OCI-M2 (cell line): ENCODE data around the gene ARID5B.

ENCODE experiments used
- DNase-seq: peaks from one replicate; lab custom pipeline; 2025; ENCODE audit not compliant: unreplicated experiment; lab: John Stamatoyannopoulos, UW

Gene ARID5B

DNA sequence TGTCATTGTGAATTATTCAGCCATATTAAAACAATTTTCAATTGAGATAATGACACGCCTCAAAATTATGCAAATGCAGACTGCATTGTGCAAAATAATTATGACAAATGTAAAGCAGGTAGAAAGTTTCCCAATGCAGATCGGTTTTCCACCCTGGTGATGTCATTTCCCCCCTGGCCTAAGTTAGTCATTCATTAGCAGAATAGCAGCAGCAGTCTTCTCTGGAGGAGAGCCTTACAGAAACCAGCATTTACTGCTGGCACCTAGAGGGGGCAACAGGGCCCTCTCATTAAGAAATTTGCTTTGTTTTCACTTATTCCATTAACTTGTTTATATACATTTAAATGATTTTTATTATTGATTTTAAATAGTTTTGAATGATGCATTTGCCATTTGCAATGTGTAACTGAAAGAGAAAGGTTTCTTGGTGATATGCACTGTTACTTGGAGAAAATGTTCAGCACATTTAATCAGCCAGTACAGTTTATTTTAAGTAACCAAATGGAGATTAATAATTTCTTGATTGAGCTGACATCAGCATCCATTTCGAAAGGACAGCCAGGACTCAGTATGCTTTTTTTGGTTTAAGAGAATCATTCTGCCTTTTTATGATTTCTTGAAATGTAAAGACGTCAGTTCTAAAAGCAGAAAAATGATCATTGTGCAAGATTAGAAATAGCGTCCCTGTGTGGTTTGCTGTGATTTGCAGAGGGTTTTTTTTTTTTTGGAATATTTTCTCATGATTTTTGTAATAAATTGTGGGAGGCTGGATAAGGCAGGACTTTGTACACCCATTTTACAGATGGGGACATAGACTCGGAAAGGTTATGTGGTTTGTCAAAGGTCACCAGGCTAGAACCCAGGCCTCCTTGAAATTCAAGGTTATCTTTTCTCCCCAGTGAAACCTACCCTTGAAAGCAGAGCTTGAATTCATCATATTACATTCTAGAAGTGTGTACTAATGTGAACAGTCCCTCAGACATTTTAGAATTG, 3.5 kb downstream of the ARID5B start:
- no peak for DNase-seq

DNA sequence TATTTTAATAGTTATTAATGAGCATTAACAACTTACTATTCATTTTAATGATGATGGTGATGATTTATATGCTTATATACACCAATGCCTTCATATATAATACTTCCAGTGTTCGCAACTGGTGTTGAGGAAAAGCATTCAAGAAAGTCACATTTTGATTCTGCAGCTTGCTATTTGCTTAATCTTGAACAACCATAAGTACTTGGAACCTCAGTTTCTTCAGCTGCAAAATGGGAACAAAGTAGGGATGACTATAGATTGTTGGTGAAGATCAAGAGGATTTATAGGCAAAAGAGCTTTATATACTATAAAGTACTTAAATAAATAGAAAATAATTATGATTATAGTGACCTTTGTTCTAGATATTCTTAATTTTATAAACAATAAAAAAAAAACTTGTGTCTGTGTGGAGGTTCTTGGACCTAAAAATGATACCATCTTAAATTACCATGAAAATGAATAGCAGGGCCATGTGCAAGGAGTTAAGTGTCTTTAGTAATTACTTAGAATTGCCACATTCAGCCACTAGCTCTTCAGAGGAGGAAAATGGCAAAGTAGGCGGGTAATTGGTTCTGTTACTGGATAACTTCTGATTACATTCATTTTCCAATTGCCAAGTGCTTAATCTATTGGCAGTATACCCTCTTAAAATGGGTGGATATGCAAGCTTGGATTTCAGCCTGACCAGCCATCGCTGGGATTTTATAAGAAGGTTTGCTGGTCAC, 4.5 kb downstream of the ARID5B start:
- DNase-seq = no peak

DNA sequence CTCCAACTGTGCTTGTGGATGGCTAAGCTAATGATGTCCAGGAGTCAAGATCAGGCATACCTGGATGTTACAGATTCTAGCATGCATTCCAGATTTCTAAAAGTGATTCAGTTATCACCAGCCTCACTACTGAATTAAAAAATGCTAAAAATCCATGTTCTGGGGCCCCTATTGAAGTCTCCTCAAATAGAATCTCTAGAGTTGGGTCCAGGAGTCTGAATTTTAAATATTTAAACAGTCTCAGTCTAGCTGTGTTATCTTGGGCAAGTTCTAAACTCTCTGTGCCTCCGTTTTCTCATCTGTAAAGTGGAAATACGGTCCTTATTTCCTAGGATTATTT, 5.0 kb downstream of the ARID5B start:
- no peak for DNase-seq

- DNase-seq = no peak
Measured at GRCh38 chr10:61907011-61907410, 5.5 kb downstream of the ARID5B start.

DNA sequence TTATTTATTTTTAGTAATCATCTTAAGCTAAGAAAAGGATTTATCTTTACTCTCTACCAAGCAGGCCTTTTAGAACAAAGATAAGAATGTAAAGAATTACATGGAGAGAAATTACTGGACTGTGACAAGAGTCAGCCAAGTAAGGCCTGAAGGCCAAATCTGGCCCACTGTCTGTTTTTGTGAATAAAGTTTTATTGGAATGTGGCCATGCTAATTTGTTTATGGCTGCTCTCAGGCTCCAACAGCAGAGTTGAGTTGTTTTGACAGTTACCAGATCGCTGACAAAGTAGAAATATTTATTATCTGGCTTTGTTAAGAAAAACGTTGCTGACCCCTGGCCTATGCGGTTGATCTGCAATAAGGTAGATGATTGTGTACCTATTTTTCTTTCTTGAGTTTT, 6.1 kb downstream of the ARID5B start:
- DNase-seq = no peak

GRCh38 chr10:61910226-61910805, 8.8 kb downstream of the ARID5B start:
- DNase-seq = no peak

DNA sequence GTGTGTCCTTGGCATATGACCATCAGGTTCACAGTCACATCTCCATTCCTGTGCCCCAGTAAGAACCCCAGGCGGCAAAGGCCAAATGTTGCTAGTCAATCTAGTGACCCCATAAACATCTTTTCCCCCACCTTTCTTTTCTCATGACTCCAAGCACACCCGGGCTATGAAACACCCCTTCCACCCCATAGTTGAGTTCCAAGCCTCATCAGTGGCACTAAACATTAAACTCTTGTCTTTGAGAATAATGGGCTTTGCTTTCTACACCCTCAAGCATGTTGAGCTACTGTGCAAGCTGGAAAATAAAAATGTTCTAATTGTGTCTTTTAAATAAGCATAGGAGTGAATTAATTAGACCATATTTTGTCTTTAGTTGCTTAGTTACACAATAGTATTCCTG, 9.4 kb downstream of the ARID5B start:
- DNase-seq = no peak

GRCh38 chr10:61911425-61911824, 9.9 kb downstream of the ARID5B start:
- DNase-seq = no peak

DNA sequence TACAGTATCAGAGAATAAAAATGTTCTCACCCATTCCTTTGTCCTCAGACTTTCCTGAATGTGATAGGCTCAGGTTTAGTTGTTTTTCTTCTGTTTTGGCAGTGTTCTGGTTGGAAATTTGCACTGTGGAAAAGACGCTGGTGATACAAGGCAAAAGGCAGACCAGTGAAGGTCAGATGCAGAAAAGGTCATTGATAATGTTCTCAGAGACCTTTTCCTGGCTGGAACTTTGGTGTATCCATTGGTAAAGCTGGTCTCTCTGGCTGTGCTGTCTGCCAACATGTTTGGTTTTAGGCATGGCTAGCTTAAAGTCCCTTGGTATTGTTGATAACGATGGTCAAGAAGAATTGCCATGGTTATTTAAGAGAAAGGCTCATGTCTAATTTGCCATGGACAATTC, 11.5 kb downstream of the ARID5B start:
- DNase-seq = no peak

DNA sequence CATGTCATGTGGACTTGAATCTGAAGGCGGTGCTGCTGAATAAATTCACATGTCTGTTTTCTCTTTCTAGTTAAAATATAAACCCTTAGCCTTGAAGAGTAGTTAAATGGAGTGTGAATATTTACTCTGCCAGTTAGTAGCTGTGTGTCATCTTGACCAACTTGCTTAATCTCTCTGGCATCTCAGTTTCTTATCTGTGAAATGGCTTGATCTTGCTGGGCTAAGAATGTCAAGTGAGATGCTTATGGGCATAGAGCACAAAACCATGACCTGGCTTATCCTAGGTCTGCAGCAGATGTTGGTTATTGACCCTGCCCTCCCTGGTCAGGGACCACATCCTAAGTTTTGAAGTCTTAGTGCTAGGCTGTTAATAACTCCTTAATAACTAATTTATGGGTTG, 16.6 kb downstream of the ARID5B start:
- no peak for DNase-seq

DNA sequence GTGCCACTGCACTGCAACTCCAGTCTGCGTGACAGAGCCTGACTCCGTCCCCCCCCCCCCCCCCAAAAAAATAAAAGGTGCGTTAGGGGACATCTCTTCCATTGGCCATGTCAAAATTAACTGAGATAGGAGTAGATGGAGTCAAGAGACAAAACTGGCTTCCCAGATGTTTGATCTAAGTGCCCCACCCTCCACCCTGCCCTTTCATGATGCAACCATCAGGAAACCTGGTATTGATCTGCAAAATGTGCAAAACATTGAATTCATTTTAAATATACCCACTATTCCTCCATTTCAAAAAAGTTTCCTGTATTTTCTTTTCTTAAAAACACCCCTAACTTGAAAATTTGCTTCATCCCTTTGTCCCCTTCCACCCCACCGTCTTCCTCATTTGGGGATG, 17.5 kb downstream of the ARID5B start:
- DNase-seq = no peak

- DNase-seq = no peak
Measured at GRCh38 chr10:61919646-61920215, 18.2 kb downstream of the ARID5B start.

DNA sequence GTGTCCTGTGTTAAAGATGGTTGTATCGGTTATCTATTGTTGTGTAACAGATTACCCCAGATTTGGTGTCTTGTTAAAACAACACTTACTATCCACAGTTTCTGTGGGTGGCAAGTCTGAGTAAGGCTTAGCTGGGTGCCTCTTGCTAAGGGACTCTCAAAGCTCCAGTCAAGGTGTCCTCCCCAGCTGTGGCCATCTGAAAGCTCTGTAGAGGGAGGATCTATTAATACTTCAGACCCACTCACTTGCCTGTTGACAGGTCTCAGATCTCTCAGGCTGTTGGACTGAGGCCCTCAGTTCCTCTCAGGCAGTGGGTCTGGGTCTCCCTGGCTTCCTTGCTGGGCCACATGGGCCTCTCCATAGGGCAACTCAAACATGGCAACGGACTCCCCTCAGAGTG, 19.6 kb downstream of the ARID5B start:
- no peak for DNase-seq

DNA sequence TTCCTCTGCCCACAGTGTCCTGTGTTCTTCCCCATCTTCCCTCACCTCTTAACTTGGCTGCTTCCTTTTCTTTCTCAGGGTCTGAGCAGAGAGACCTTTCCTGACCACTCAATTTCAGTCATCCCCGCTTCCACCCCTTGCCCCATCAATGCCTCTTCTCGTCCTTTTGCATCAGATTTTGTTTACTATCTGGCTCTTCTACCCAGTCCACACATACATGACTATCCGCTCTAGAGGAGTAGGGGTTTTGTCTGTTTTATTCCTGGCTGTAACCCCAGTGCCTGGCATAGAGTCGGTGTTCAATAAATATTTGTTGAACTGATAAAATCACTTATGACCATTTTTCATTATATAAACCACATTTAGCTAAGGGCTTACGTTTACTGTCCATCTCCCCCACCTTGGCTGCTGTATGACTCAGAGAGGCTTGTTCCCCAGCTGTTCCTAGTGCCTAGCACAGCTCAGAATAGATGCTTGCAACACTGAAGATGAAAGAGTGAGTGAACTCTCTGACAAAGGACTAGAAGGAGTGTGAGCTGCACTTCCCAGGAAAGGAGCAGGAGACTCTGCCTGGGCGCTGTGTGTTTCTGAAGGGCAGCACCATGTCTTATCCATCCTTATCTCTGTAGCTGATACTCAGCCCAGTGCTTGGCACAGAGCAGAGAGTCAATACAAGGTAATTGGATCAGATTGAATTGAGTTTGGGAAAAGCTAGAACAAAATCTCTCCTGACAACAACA, 21.9 kb downstream of the ARID5B start:
- DNase-seq = no peak

DNA sequence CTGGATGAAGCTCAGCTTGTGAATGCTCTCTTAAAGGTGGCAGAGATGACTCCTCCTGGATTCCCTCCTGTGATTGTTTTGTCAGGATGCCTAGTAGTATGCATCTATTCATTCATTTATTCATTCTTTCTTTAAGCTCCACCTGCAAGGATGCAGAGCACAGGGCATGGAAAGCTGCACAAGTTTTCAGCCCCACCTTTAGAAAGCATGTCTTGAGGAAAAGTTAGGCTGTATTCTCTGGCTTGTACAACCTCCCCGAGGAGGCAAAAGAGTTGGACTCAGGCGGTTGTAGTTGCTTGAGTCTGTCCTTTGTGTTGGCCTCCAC, 22.4 kb downstream of the ARID5B start:
- no peak for DNase-seq

DNA sequence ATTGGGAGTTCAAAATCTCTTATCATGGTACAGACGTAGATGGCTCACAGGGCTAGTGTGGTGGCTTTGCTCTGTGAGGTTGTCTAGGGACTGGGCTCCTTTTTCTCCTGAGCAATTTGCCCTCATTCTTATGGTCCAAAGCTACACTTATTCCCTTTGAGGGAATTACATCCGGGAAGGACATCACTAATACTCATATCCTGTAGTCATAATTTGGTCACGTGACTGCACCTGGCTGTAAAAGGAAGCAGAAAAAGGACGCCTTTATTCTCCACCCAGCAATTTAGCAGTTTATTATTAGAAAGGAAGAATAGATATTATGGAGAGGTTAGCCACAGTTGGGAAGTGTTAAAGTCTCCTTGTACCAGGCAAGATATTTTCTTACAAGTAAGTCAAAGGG, 28.1 kb downstream of the ARID5B start:
- DNase-seq = no peak

DNA sequence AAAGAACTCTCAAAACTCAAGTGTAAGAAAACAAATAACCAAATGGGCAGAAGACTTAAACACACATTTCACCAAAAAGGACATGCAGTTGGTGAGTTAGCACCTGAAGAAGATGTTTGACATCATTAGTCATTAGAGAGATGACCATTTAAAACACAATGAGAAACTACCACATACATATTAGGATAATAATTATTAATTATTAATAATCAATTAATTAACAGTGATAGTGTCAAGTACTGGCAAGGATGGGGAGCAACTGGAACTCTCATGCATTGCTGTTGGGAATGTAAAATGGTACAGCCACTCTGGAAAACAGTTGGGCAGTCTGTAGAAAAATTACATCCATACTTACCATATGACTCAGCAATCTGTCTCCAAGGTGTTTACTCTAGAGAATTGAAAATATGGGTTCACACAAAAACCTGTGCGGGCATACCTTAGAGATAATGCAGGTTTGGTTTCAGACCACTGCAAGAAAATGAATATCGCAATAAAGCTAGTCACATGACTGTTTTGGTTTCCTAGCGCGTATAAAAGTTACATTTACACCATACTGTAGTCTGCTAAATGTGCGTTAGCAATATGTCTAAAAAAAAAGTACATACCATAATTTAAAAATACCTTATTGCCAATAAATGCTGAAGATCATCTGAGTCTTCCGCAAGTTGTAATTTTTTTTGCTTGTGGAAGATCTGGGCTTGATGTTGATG, 30.3 kb downstream of the ARID5B start:
- no peak for DNase-seq

GRCh38 chr10:61933859-61934555, 32.5 kb downstream of the ARID5B start:
- no peak for DNase-seq

DNA sequence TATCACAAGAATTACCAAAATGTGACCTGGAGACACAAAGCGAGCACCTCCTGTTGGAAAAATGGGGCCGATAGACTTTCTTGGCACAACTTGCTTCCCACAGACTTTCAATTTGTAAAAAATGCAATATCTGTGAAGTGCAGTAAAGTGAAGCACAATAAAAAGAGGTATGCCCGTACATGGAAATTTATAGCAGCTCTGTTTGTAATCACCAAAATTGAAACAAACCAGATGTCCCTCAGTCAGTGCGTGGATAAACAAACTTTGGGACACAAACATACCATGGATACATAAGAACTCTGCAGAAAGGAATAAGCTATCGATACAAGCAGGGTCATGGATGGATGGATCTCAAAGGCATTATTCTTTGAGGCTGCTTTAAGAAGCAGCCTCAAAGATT, 33.6 kb downstream of the ARID5B start:
- DNase-seq = no peak

- DNase-seq = no peak
Measured at GRCh38 chr10:61936770-61937169, 35.3 kb downstream of the ARID5B start.
